ENCODE data around the gene SLC16A5.

- TF ChIP-seq EZH2 (IDR thresholded peaks at IDR 0.05; ENCODE audit: borderline replicate concordance, control insufficient read depth, low read depth, low read length), result no peak
- TF ChIP-seq HDGF (IDR thresholded peaks at IDR 0.05), result no peak
- no peak for TF ChIP-seq REST (IDR thresholded peaks at IDR 0.05; ENCODE audit: low read depth, low read length)
- no peak for TF ChIP-seq BCLAF1 (IDR thresholded peaks at IDR 0.05)
- peak; percentile 88 for TF ChIP-seq POLR2A (IDR thresholded peaks at IDR 0.05; ENCODE audit: low read depth, low read length)
- no peak for TF ChIP-seq CTCF (IDR thresholded peaks at IDR 0.05 in 2 of 3, conservative IDR thresholded peaks at IDR 0.05 in 1 of 3; ENCODE audit: control insufficient read depth in 2 of 3, extremely low read depth in 1 of 3, insufficient read depth in 1 of 3, low read depth in 3 of 3, low read length in 3 of 3)
- TF ChIP-seq HCFC1 (IDR thresholded peaks at IDR 0.05; ENCODE audit: low read length), result peak; percentile 30; the same call in 1 of the 2 replicates
- TF ChIP-seq BHLHE40 (IDR thresholded peaks at IDR 0.05; ENCODE audit: borderline replicate concordance in 1 of 2, low read depth in 2 of 2, low read length in 1 of 2), result peak; percentile 50 to 82; a peak in 3 of 4 replicates
- peak; percentile 86 for TF ChIP-seq TCF12 (IDR thresholded peaks at IDR 0.05; ENCODE audit: low read depth, low read length)
- TF ChIP-seq HDAC6 (IDR thresholded peaks at IDR 0.05; ENCODE audit: unreplicated experiment), result no peak
- TF ChIP-seq RCOR1 (conservative IDR thresholded peaks at IDR 0.05; ENCODE audit: low read depth, low read length), result no peak
- TF ChIP-seq SIN3A (IDR thresholded peaks at IDR 0.05; ENCODE audit: low read depth, low read length), result peak; percentile 71; the same call in 1 of the 2 replicates
- no peak for TF ChIP-seq SP1 (IDR thresholded peaks at IDR 0.05; ENCODE audit: low read depth, low read length)
- TF ChIP-seq SMC3 (IDR thresholded peaks at IDR 0.05; ENCODE audit: borderline replicate concordance, low read length), result peak; percentile 9; the same call in 1 of the 2 replicates
Observed at GRCh38 chr17:75109407-75110233, 21.9 kb downstream of the SLC16A5 start, which contains the start of gene ARMC7.
